Forelimb muscle (tissue), 1 donor: Measurements from ENCODE around the gene CEP41. TPM values are rescaled to one million over a fixed set of nuclear protein-coding genes. Genes with fewer than 3 reads are reported as not detected.
"Not testable (repeated sequence)": the region's sequence is repeated elsewhere in the genome, so short reads cannot be mapped to it uniquely, and the experiment has no call there.

ENCODE experiments used
- DNase-seq: peaks from one replicate; pipeline ENCODE4 v3.0.0-alpha.2; 2013; ENCODE audit warnings: low read depth
- polyA plus RNA-seq: library from polyadenylated mRNA; unstranded; fragments of 120-200 nt; gene quantifications from one replicate; pipeline ENCODE4 v1.2.1, GENCODE V29; 2013; ENCODE audit not compliant: insufficient read length

The CEP41 gene
- polyA plus RNA-seq, 1 donor: 22.9 TPM

DNA sequence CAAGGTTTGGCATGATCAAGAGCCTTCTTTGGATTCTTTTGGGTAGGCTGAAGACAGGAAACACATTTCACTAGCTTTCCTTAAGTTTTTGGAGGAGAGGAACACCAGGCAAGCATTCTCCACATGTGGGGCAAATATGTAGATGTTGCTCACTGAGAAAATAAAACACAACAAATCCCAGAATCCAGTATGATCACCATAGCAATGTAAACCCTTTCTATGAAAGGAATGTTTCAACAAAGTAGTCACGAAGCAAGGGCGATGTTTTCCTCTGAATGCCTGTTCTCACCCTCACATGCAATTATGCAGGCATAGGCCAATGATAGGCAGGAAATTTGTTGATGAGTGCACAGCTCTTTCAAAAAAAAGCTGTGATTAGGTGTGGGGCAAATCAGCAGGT is 20.5 kb upstream of the CEP41 start:
- DNase-seq: no peak

DNA sequence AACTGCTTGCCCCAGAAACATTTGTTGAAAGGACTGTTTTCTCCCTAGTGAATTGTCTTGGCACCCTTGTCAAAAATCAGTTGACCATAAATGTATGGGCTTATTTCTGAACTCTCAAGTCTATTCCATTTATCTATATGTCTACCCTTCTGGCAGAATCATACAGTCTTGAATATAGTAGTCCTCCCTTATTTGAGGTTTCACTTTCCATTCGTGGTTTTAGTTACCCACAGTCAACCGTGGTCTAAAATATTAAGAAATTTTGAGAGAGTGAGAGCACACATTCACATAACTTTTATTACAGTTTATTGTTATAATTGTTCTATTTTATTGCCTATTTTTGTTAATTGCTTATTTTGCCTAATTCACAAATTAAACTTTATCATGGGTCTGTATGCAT is 17.4 kb upstream of the CEP41 start:
- DNase-seq: no peak

DNA sequence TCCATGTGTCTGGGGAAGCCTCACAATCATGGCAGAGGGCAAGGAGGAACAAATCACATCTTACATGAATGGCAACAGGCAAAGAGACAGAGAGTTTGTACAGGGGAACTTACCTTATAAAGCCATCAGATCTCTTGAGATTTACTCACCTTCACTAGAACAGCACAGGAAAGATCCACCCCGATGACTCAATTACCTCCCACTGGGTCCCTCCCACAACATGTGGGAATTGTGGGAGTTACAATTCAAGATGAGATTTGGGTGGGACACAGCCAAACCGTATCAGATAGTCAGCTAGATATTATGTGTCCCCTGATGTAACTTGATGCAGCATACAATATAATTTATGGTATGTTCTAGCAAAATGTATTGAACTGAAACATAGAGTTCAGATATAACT is 14.1 kb upstream of the CEP41 start:
- no peak for DNase-seq

DNA sequence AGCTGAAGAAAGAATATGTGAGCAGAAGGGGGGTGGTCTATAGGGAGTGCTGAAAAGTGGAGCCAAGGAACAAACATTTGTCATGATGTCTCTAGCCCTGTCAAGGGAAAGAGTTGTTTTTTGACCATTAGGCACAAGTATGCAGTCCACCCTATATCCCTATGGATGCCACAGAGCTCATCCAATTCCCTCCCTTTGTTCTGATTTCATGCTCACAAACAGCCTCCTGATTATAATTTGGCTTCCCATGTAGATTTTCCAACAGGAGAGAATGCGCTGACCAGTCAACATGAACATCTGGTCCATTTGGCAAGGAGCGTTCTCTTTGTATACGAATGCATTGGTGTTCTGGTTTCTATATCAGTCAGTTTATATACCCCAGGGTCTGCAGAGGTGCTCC is 12.1 kb upstream of the CEP41 start:
- DNase-seq: peak; percentile 98

DNA sequence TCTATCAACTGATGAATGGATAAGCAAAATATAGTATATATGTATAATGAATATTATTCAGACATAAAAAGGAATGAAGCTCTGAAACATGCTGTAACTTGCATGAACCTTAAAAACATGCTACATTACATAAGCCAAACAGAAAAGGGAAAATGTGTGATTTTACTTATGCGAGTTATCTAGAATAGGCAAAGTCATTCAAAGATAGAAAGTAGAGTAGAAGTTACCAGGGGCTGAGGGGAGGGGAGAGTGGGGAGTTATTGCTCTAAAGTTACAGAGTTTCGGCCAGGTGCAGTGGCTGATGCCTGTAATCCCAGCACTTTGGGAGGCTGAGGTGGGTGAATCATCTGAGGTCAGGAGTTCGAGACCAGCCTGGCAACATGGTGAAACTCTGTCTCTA is 10.5 kb upstream of the CEP41 start:
- not testable (repeated sequence) for DNase-seq

DNA sequence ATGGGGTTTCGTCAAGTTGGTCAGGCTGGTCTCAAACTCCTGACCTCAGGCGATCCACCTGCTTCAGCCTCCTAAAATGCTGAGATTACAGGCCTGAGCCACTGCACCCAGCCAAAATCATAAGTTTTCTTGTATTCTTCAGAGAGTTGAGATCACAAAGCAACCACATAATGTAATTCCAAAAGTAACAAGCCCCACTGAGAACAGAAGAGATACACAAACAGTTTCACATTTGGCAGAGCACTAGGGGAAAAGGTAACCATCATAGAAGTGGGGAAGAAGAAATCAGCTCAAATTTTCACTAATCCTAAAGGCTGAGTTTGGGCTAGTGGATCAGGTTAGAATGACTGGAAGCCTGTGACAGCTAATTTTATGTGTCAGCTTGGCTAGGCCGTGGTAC is 5.4 kb upstream of the CEP41 start:
- DNase-seq: no peak

- no peak for DNase-seq
Measured at GRCh38 chr7:130444751-130445407, 4.1 kb upstream of the CEP41 start.

DNA sequence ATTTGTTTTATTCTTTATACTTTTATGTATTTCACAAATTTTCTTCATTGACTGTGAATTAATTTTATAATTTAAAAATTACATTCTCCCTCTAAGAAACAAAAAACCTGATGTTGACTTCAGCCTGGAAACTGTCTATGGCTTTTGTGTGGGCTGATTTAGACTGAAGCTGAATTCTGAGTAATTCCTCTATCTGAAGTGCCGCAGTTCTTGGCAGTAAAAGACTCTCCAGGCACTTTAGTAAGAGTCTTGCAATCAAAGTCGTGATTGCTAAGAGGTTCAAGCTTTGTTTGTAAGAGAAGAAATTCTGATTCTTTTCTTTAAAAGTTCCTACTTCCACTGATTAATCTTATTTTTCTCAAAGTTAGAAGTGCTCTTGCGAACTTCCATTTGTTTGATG is 3.4 kb upstream of the CEP41 start:
- DNase-seq: peak; percentile 73

GRCh38 chr7:130442601-130443000 is 1.8 kb upstream of the CEP41 start:
- DNase-seq: no peak

DNA sequence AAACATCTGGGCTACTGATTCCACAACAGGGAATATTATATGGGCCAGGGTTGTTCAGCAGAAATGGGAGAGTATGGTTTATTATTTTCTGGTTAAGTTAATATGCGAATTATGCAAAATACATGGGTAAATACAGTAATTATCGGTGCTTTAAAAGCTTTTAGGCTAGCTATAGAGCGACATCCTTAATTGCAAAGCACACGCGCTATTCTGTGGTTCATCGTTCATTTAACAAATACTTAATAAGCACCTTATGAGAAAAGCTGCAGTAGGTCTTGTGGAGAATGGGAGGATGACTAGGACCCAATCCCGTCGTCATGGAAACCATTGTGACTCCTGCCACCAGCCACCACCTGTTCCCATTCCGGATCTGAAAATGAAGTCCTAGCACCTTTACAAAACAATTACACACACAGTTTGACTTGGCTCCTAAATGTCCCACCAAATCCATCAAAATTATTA is 623 bp upstream of the CEP41 start:
- no peak for DNase-seq

GRCh38 chr7:130436253-130436652 is 4.6 kb downstream of the CEP41 start:
- DNase-seq: no peak

DNA sequence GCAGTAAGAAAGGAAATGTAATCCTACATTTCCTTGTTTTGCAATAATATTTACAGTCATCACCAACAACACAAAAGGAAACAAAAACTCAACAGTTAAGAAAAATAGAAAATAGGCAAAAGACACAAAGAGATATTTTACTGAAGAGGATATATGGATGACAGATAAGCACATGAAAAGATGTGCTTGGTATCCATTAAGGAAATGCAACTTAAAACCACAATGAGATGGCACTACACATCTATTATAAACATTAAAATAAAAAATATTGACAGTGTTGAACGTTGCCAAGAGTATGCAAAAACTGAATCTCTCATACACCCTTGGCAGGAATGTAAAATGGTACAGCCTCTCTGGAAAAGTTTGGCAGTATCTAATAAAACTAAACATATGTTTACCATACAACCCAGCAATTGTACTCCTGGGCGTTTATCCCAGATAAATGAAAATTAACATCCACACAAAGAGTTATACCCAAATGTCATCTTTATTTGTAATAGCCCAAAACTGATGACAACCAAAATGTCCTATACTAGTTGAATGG is 5.4 kb downstream of the CEP41 start:
- DNase-seq: no peak

GRCh38 chr7:130433301-130433700 is 7.5 kb downstream of the CEP41 start:
- no peak for DNase-seq

DNA sequence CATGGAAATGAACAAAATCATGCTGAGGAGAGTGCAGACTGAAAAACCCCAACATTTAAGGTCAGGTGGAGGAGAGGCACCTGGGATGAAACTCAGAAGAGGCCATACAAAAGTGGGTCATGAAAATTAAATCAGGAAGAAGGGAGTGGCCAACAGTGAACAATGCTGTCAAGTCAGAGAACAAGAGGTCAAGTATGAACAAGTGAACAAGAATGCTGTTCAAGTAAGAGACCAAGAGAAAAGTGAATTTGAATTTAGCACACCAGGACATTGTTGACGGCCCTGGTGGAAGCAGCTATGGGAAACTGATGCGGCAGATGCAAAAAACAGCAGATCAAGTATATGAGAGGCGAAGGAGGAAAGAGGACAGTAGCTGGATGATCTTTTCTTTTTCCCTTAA is 7.9 kb downstream of the CEP41 start:
- no peak for DNase-seq

DNA sequence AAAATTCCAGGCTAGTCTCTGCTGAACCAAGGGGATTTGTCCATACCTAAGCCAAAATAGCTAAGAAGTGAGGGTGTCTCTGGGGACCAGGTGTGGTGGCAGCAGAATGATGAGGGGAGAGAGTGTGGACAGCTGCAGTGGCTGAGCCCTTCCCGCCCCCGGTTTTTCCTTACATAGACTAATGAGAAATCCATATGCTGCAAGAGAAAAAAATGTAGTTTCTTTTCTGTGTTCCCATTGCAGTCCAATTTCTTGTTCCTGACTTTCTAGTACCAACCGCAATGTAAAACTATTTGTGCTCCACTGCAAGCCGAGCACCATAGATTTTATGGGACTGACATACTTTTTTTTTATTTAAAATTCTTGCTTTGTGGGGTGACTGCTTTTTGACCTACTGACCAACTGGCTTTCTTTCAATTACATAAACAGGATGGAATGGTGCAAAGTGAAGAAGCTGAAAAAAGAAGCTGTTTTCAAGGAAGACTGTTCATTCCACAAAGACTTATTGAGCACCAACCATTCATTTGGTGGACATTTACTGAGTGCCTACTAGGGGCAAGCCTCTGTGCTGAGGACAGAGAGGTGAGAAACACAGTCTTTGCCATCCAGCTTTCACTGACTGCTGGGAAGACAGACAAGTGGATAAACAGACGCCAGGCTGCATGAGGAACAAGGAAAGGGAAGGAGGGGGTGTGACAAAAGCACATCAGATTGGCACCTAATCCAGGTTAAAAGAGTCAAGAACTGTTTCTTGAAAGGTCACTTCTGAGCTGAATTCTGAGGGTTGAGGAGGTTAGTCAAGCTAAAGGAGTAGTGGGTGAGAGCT is 9.8 kb downstream of the CEP41 start:
- peak; percentile 97 for DNase-seq

- no peak for DNase-seq
Measured at GRCh38 chr7:130430115-130430514, 10.7 kb downstream of the CEP41 start.

- DNase-seq: no peak
Measured at GRCh38 chr7:130429019-130429418, 11.8 kb downstream of the CEP41 start.

GRCh38 chr7:130426564-130426963 is 14.3 kb downstream of the CEP41 start:
- DNase-seq: no peak

DNA sequence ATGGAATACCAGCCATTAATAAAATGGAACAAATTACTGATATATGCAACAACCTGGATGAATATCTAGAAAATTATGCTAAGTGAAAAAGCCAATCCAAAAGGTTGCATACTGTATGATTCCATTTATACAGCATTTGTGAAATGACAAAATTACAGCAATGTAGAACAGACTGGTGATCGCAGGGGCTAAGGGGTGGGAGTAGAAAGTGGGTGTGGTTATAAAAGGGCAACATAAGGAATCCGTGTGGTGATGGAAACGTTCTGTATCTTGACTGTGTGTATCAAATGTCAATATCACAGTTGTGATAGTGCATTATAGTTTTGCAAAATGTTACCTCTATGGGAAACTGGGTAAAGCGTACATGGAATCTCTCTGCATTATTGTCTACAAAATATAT is 15.0 kb downstream of the CEP41 start:
- DNase-seq: no peak

- no peak for DNase-seq
Measured at GRCh38 chr7:130423501-130424037, 17.2 kb downstream of the CEP41 start.

GRCh38 chr7:130421684-130422083 is 19.1 kb downstream of the CEP41 start:
- DNase-seq: no peak

DNA sequence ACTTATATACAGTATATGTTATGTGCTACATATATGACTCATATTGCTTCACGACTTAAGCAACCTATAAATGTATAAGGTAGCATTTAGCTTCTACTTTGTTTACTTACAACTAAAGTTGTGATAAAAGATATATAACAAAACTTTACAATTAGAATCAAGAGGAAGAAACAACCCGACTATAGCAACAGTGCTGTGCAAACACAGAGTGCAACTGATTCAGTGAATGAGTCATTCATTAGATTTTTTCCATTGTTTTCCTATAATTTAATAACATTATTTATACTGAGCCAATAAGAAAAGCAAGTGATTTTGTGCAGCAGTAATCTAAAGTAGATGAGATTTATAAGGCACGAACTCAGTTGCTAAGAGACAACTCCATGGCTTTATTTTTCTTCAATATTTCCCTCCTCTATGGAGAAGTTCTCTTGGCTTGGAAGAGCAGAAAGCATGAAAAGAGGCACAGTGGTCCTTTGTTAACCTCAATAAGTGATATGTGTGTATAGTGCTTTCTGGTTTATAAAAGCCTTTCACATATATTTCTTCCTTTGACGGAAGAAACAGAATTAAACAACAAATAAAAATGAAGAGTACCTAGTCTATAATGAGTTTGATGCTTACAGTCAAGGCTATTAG is 19.8 kb downstream of the CEP41 start:
- DNase-seq: no peak
